Activated naive CD4-positive, alpha-beta T cell (primary cell): ENCODE results near the gene PRKCB.
"Not testable (repeated sequence)": the region's sequence is repeated elsewhere in the genome, so short reads cannot be mapped to it uniquely, and the experiment has no call there.

ENCODE experiments used
- DNase-seq, 4 experiments: peaks; one replicate each; lab custom pipeline; 2025; lab: John Stamatoyannopoulos, UW

Gene PRKCB

GRCh38 chr16:24093049-24093448, 257.3 kb downstream of the PRKCB start:
- DNase-seq, result no peak

GRCh38 chr16:24094660-24095059, 258.9 kb downstream of the PRKCB start:
- no peak for DNase-seq

GRCh38 chr16:24098896-24099295, 263.1 kb downstream of the PRKCB start:
- no peak for DNase-seq

GRCh38 chr16:24101431-24101830, 265.6 kb downstream of the PRKCB start:
- no peak for DNase-seq

- no peak for DNase-seq
These were observed 266.5 kb downstream of the PRKCB start for GRCh38 chr16:24102209-24102660.

GRCh38 chr16:24105471-24105870, 269.7 kb downstream of the PRKCB start:
- DNase-seq, result not testable (repeated sequence)

GRCh38 chr16:24108090-24108489, 272.3 kb downstream of the PRKCB start:
- not testable (repeated sequence) for DNase-seq

GRCh38 chr16:24111724-24112302, 276.0 kb downstream of the PRKCB start:
- no peak for DNase-seq

GRCh38 chr16:24113115-24113745, 277.4 kb downstream of the PRKCB start:
- no peak for DNase-seq

- DNase-seq, result no peak
These were observed 279.1 kb downstream of the PRKCB start for GRCh38 chr16:24114876-24115275.

- no peak for DNase-seq
These were observed 280.4 kb downstream of the PRKCB start for GRCh38 chr16:24116046-24116776.

GRCh38 chr16:24116989-24117388, 281.2 kb downstream of the PRKCB start:
- DNase-seq, result no peak

GRCh38 chr16:24117680-24118079, 281.9 kb downstream of the PRKCB start:
- no peak for DNase-seq

GRCh38 chr16:24118126-24118821, 282.5 kb downstream of the PRKCB start:
- DNase-seq, result no peak

- no peak for DNase-seq
These were observed 284.0 kb downstream of the PRKCB start for GRCh38 chr16:24119807-24120206.

GRCh38 chr16:24123275-24123674, 287.5 kb downstream of the PRKCB start:
- DNase-seq, result no peak

GRCh38 chr16:24124291-24124690, 288.5 kb downstream of the PRKCB start:
- no peak for DNase-seq

- DNase-seq, result no peak
These were observed 289.4 kb downstream of the PRKCB start for GRCh38 chr16:24125214-24125613.

- no peak for DNase-seq
These were observed 293.7 kb downstream of the PRKCB start for GRCh38 chr16:24129412-24129918.

GRCh38 chr16:24130494-24131085, 294.8 kb downstream of the PRKCB start:
- no peak for DNase-seq

GRCh38 chr16:24131294-24131693, 295.5 kb downstream of the PRKCB start:
- DNase-seq, result no peak
